Measurements from ENCODE around the gene PLCD3.
"Not testable (repeated sequence)": the region's sequence is repeated elsewhere in the genome, so short reads cannot be mapped to it uniquely, and the experiment has no call there.

Gene PLCD3

DNA sequence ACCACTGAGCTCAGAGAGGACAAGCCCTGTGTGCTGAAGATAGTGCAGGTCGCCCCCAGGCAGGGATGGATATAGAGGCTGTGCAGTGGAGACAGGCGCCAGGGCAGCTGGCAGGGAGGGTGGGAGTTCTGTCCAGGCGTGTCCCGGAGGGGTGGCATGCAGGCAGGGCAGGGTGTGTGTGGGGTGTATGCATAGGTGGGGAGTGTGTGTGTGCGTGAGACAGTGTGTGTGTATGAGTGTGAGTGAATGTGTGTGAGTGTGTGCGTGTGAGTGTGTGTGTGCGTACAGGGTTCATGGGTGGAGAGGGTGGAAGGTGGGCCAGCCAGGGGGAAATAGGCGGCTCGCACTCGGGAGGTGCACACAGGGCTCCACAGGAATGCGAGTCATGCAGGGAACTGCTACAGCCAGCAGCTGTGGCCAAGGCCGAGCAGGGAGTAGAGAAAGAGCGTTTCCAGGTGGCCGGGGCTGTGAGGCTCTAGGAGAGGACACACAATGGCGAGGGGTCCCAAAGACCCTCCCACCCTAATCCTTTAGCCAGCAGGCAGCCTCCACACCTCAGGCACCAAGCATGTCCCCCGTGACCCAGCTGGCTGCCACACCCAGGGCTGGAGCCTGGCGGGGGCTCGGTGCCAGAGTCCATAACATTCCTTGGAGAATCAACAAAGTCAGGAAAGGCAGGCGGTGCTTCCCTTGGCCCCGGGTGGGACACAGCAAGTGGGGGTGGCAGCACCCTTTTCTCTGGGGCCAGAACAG is 4.6 kb downstream of the PLCD3 start:
- TF ChIP-seq, protein P1, sequence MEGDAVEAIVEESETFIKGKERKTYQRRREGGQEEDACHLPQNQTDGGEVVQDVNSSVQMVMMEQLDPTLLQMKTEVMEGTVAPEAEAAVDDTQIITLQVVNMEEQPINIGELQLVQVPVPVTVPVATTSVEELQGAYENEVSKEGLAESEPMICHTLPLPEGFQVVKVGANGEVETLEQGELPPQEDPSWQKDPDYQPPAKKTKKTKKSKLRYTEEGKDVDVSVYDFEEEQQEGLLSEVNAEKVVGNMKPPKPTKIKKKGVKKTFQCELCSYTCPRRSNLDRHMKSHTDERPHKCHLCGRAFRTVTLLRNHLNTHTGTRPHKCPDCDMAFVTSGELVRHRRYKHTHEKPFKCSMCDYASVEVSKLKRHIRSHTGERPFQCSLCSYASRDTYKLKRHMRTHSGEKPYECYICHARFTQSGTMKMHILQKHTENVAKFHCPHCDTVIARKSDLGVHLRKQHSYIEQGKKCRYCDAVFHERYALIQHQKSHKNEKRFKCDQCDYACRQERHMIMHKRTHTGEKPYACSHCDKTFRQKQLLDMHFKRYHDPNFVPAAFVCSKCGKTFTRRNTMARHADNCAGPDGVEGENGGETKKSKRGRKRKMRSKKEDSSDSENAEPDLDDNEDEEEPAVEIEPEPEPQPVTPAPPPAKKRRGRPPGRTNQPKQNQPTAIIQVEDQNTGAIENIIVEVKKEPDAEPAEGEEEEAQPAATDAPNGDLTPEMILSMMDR (IDR thresholded peaks at IDR 0.05; ENCODE audit: control extremely low read depth, extremely low read depth, low read depth, missing control alignments), result no peak
- DNase-seq (ENCODE audit: extremely low spot score), result no peak
- ChIA-PET CTCF (interaction anchor here (0.7 to 13.5 kb wide), 4 partner anchors 8 to 594 kb away, joined by 3 to 316 read pairs (median 3); partner anchors contain the start of gene ACBD4), POLR2A (no interaction called here)

DNA sequence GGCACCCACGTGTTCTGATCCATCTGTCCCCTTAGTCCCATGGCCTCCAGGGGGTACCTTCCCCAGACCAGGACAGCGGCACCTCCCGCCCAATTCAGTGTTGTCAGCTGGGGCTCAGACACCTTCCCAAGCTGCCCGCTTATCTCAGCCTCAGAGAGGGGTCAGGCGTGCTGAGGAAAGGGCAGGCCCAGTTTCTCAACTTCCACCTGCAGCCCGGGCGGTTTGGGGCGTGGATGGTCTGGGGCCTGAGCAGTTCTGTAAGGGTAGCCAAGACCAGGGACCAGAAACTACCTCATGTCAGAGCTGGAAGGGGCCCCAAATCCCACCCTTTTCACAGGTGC is 5.1 kb downstream of the PLCD3 start:
- ChIA-PET CTCF (interaction anchor here (0.7 to 13.5 kb wide), 3 partner anchors 8 to 68 kb away, joined by 3 to 316 read pairs (median 3); partner anchors contain the start of gene ACBD4), POLR2A (interaction anchor here (0.7 kb wide), 1 partner anchor 67 kb away, joined by 4 read pairs; no protein-coding TSS in a partner anchor)
- no peak for DNase-seq (ENCODE audit: extremely low spot score)
- TF ChIP-seq, protein P1 (IDR thresholded peaks at IDR 0.05; ENCODE audit: control extremely low read depth, extremely low read depth, low read depth, missing control alignments), result no peak

DNA sequence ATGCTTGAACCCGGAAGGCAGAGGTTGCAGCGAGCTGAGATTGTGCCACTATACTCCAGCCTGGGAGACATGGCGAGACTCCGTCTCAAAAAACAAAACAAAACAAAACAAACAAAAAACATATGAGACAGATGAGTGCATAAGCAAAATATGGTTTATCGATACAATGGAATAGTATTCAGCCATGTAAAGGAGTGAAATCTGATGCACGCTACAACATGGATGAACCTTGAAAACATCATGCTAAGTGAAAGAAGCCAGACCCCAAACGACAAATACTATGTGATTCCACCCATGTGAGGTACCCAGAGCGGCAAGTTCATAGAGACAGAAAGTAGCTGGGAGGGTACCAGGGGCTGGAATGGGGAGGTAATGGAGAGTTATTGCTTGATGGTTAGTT is 6.8 kb downstream of the PLCD3 start:
- no peak for DNase-seq (ENCODE audit: extremely low spot score)
- POLR2A ChIA-PET, result no interaction called here
- TF ChIP-seq, protein P1 (IDR thresholded peaks at IDR 0.05; ENCODE audit: control extremely low read depth, extremely low read depth, low read depth, missing control alignments), result no peak
- CTCF ChIA-PET, result interaction anchor here (1.1 to 2.0 kb wide), 1 partner anchor 10 kb away, joined by 9 to 12 read pairs; the partner anchor contains the start of gene ACBD4

DNA sequence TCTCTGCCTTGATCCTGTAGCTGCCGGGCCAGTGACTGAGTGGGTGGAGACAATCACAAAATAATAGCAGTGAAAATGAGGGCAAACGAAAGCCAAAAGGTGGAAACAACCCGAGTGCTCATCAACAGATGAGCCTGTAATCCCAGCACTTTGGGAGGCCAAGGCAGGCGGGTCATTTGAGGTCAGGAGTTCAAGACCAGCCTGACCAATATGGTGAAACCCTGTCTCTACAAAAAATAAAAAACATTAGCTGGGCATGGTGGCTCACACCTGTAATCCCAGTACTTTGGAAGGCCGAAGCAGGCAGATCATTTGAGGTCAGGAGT is 7.6 kb downstream of the PLCD3 start:
- CTCF ChIA-PET, result interaction anchor here (1.0 to 2.0 kb wide), 4 partner anchors 8 to 73 kb away, joined by 3 to 9 read pairs (median 6); partner anchors contain the start of genes ACBD4 and PLCD3
- POLR2A ChIA-PET; DNase-seq (ENCODE audit: extremely low spot score): not testable (repeated sequence)

DNA sequence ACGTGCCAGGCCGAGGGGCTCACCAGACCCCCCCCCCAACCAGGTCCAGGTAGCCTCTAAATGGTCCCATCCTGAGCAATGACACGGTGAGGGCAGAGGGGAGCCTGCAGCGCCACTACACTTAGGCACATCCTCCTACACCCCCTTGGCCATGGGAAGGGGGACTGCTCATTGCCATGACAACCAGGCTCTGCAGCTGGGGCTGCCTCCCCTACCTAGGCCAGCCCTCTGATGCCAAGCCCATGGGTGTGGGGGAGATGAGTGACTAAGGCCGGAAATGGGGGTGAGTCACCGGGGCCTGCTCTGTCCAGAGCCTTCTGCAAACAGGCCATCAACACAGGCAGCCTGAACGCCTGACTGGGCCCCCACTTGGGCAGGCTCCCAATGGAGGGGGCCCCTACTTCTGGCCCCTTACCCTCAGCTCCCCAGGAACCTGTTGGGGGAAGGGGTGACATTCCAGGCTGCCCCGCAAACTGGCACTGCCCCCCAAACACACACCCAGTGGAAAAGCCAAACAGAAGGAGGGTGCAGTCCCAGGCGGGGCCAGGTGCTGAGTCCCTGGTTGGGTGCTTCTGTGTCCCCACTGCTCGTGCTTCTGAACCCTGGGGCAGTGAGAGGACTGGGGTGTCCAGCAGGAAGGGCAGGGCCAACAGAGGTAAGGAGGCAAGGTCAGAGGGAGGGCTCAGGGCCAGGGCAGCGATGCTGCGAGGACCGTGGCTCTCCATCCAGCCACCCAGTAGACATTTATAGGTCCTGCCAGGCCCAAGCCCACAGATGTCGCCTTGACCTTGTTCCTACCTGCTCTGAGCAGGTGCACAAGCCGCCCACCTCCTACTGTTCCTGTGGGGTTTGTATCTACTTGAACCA is 8.2 kb downstream of the PLCD3 start:
- DNase-seq (ENCODE audit: extremely low spot score), result no peak
- POLR2A ChIA-PET, result no interaction called here
- CTCF ChIA-PET, result interaction anchor here (1.0 to 2.0 kb wide), 5 partner anchors 8 to 73 kb away, joined by 3 to 9 read pairs (median 5); partner anchors contain the start of genes ACBD4 and PLCD3
- TF ChIP-seq, protein P1 (IDR thresholded peaks at IDR 0.05; ENCODE audit: control extremely low read depth, extremely low read depth, low read depth, missing control alignments), result no peak

DNA sequence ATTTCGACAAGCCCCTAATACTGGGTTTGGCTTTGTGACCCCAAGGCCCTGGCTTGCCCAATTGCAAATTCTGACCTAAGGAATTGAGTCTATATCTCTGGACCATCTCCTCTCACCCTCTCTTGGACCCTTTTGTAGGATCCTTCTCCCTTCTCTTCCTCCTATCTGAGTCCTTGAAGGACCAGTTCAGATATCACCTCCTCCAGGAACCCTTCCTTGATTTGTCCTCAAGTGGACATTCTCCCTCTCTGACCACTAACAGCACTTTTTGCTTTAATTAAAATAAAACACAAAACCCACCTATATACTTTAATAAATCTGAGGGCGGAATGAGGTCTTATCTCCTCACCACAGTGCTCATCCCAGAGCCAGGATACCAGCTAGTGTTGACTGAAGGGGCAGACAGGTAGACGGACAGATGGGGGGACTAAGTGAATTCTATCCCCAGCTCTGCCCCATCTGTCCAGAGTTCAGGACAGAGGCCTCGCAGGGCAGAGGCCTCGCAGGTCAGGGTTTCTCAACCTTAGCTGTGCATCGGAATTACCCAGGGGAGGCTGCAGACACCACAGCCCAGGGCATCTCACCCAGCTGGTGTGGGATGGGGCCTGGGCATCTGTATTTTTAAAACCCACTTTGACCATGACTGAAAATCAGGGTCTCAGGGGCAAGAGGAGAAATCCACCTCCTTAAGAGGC is 9.1 kb downstream of the PLCD3 start:
- ChIA-PET CTCF (interaction anchor here (1.1 to 2.0 kb wide), 4 partner anchors 9 to 74 kb away, joined by 4 to 9 read pairs (median 6); partner anchors contain the start of genes ACBD4 and PLCD3), POLR2A (no interaction called here)
- TF ChIP-seq, protein P1 (IDR thresholded peaks at IDR 0.05; ENCODE audit: control extremely low read depth, extremely low read depth, low read depth, missing control alignments), result no peak
- no peak for DNase-seq (ENCODE audit: extremely low spot score)

All from GM10248 (cell line).